NCI-H345 (cell line): ENCODE results near the gene RXFP4.

ENCODE experiments used
- DNase-seq: peaks from one replicate; lab custom pipeline; 2025; lab: John Stamatoyannopoulos, UW

RXFP4 gene

GRCh38 chr1:155961937-155962336 is 20.5 kb downstream of the RXFP4 start:
- no peak for DNase-seq

GRCh38 chr1:155962599-155963211 is 21.3 kb downstream of the RXFP4 start:
- no peak for DNase-seq

- DNase-seq: no peak
Measured at GRCh38 chr1:155964193-155964592, 22.8 kb downstream of the RXFP4 start.

GRCh38 chr1:155966135-155966534 is 24.7 kb downstream of the RXFP4 start:
- no peak for DNase-seq

- no peak for DNase-seq
Measured at GRCh38 chr1:155966750-155967149, 25.3 kb downstream of the RXFP4 start.

GRCh38 chr1:155967341-155968050 is 26.1 kb downstream of the RXFP4 start:
- no peak for DNase-seq

GRCh38 chr1:155968051-155968400 is 26.6 kb downstream of the RXFP4 start:
- DNase-seq: no peak

GRCh38 chr1:155968670-155969069 is 27.2 kb downstream of the RXFP4 start:
- no peak for DNase-seq

GRCh38 chr1:155969377-155969791 is 27.9 kb downstream of the RXFP4 start:
- DNase-seq: no peak

- DNase-seq: no peak
Measured at GRCh38 chr1:155970531-155971167, 29.2 kb downstream of the RXFP4 start.

GRCh38 chr1:155971910-155972809 is 30.7 kb downstream of the RXFP4 start:
- no peak for DNase-seq

- DNase-seq: no peak
Measured at GRCh38 chr1:155973723-155974122, 32.3 kb downstream of the RXFP4 start.

GRCh38 chr1:155974208-155975115 is 33.0 kb downstream of the RXFP4 start:
- peak; percentile 87 for DNase-seq

GRCh38 chr1:155975375-155976061 is 34.1 kb downstream of the RXFP4 start:
- DNase-seq: no peak

- peak; percentile 99 for DNase-seq
Measured at GRCh38 chr1:155976062-155976912, 34.8 kb downstream of the RXFP4 start.

- peak; percentile 66 for DNase-seq
Measured at GRCh38 chr1:155976913-155977689, 35.7 kb downstream of the RXFP4 start.

- DNase-seq: peak; percentile 72
Measured at GRCh38 chr1:155977690-155978324, 36.4 kb downstream of the RXFP4 start.

GRCh38 chr1:155978325-155978972 is 37.0 kb downstream of the RXFP4 start, which contains the start of gene ARHGEF2:
Gene ARHGEF2 (minus strand): TSS chr1:155978547. CDS start chr1:155978427, 120 bp downstream.
- DNase-seq: peak; percentile 92
